Adrenal gland (tissue), 12 donors: ENCODE results near the gene FILIP1. TPM values are rescaled to one million over a fixed set of nuclear protein-coding genes. Genes with fewer than 3 reads are reported as not detected.

Experiments used
- DNase-seq, 7 donors: peaks; one replicate each; pipeline ENCODE4 v3.0.0-alpha.2; 2019 to 2020
- H3K27ac ChIP-seq, 5 donors: fragments of 200-600 bp; sonication (generic) in 4 of 5; 1 replicate in 3 of 5; 2 replicates in 2 of 5; pipeline versions ENCODE4 v1.5.1 to v1.8.0; 2016 to 2020; ENCODE audit warnings: mild to moderate bottlenecking in 1 of 5
- H3K27me3 ChIP-seq: fragments of 200-600 bp; 2 replicates; pipeline ENCODE4 v1.8.0; 2021
- H3K36me3 ChIP-seq, 2 donors: fragments of 200-600 bp; replicated peaks in 1 of 2; 1 replicate in 1 of 2; 2 replicates in 1 of 2; pipeline versions ENCODE4 v1.5.1 to v1.8.0; 2018 to 2022
- H3K4me1 ChIP-seq, 2 donors: fragments of 200-600 bp; replicated peaks in 1 of 2; 1 replicate in 1 of 2; 2 replicates in 1 of 2; pipeline versions ENCODE4 v1.5.1 to v1.8.0; 2018 to 2021
- H3K4me3 ChIP-seq, 4 donors: fragments of 200-600 bp; sonication (generic) in 3 of 4; one replicate each; pipeline ENCODE4 v1.5.1; 2016 to 2018
- H3K9me3 ChIP-seq, 3 donors: fragments of 200-600 bp; sonication (generic) in 1 of 3; replicated peaks in 1 of 3; 1 replicate in 2 of 3; 2 replicates in 1 of 3; pipeline versions ENCODE4 v1.5.1 to v1.8.0; 2016 to 2021
- CTCF ChIP-seq, 6 experiments: fragments of 450-650 bp in 4 of 6; fragments of 200-600 bp in 2 of 6; sonication (generic) in 1 of 6; IDR thresholded peaks; 1 replicate in 5 of 6; 2 replicates in 1 of 6; pipeline versions ENCODE4 v1.5.1 to v1.8.0; 2016 to 2021; ENCODE audit warnings: antibody characterized with exemption in 6 of 6, mild to moderate bottlenecking in 2 of 6, moderate library complexity in 1 of 6
- POLR2A ChIP-seq, 2 donors: fragments of 450-650 bp; IDR thresholded peaks; one replicate each; pipeline ENCODE4 v1.6.1; 2017; ENCODE audit warnings: antibody characterized with exemption in 2 of 2, mild to moderate bottlenecking in 2 of 2, moderate library complexity in 1 of 2
- WGBS, 4 donors: extraction: QIAGEN DNeasy Blood & Tissue Kit in 2 of 4; methylation state at CpG; one replicate each; pipeline versions ENCODE4 v1.1.5 to v1.1.7; 2013 to 2017; 5-methylcytosine and 5-hydroxymethylcytosine counted together
- intact Hi-C, 2 donors: fragments of 100-400 bp; cut with DNase I; formaldehyde crosslinking; loops; one replicate each; pipeline versions ENCODE4 v1.14.1 to v1.15.0; 2022 to 2023
- polyA plus RNA-seq, 3 donors: library from polyadenylated mRNA; stranded (reverse); fragments of 200-250 nt in 2 of 3; fragments of 350-450 nt in 1 of 3; fragmentation: Illumina TruSeq in 1 of 3; extraction: RNeasy Lipid Tissue Mini Kit (QIAGEN cat#74804) in 1 of 3; gene quantifications; one replicate each; pipeline ENCODE4 v1.2.3, GENCODE V29; 2013 to 2014
- total RNA-seq, 9 donors: library from RNA; depleted of rRNA in 4 of 9; stranded (reverse); fragments of >200 nt in 4 of 9; fragments of 120-200 nt in 1 of 9; fragmentation: NEBNext Ultra II Directional in 1 of 9; extraction: Animal tissue kit (Norgen Biotek cat#: 25700) in 1 of 9; gene quantifications; one replicate each; pipeline versions ENCODE4 v1.1.0 to v1.2.4, GENCODE V29; 2013 to 2023
- donor health status: healthy with polysubstance abuse.
- donor health status: Bipolar disorder and iron deficiency.
- donor health status: DM: yes; HTN: yes; CAD: no.
- donor health status: DM: no; HTN: no; CAD: no.
- donor health status: DM: no; HTN: no; CAD: no.
- donor health status: DM: yes; HTN: yes; CAD: no.

Gene FILIP1
- total and polyA plus RNA-seq, 12 donors, result 0.94 to 8.0 (median 2.3) TPM

- Histone ChIP-seq H3K27me3 (no peaks in the 10 kb centered on the region), H3K9me3 (no peaks in the 10 kb centered on the region), H3K4me3 (no peak overlapping the region), H3K4me1 (peaks cover 13 to 26% of the 10 kb centered on the region in 2 donors), H3K36me3 (no peaks in the 10 kb centered on the region), H3K27ac (no peak overlapping the region)
- no peak for TF ChIP-seq CTCF (IDR thresholded peaks at IDR 0.05)
- TF ChIP-seq POLR2A (IDR thresholded peaks at IDR 0.05), result no peak
- DNase-seq, result no peak
- WGBS, 4 donors, result 88 to 100% (median 95%) methylated on average over 2 of the region's 2 CpGs
- intact Hi-C loops, result no loop called here
These were observed 66.3 kb downstream of the FILIP1 start for GRCh38 chr6:75427329-75427728.

GRCh38 chr6:75424618-75425548 is 68.7 kb downstream of the FILIP1 start:
- Histone ChIP-seq H3K4me1 (peaks cover 0 to 9% of the 10 kb centered on the region in 2 donors), H3K27me3 (no peaks in the 10 kb centered on the region), H3K36me3 (no peaks in the 10 kb centered on the region), H3K9me3 (no peaks in the 10 kb centered on the region), H3K4me3 (no peak overlapping the region), H3K27ac (no peak overlapping the region)
- 57 to 69% (median 65%) methylated on average over 4 of the region's 4 CpGs for WGBS, 4 donors
- no peak for TF ChIP-seq CTCF (IDR thresholded peaks at IDR 0.05)
- no peak for TF ChIP-seq POLR2A (IDR thresholded peaks at IDR 0.05)
- no peak for DNase-seq
- intact Hi-C loops, result no loop called here

- Histone ChIP-seq H3K27ac (no peak overlapping the region), H3K9me3 (no peaks in the 10 kb centered on the region), H3K4me3 (no peak overlapping the region), H3K36me3 (no peaks in the 10 kb centered on the region), H3K27me3 (no peaks in the 10 kb centered on the region), H3K4me1 (no peaks in the 10 kb centered on the region)
- TF ChIP-seq POLR2A (IDR thresholded peaks at IDR 0.05), result no peak
- TF ChIP-seq CTCF (IDR thresholded peaks at IDR 0.05), result no peak
- WGBS, 4 donors, result 86 to 93% (median 88%) methylated on average over 8 of the region's 8 CpGs
- no peak for DNase-seq
- intact Hi-C loops, result no loop called here
These were observed 70.2 kb downstream of the FILIP1 start for GRCh38 chr6:75423386-75423785.

GRCh38 chr6:75422024-75422639 is 71.5 kb downstream of the FILIP1 start:
- intact Hi-C loops, result no loop called here
- H3K27ac ChIP-seq, result no peak overlapping the region
- no peaks in the 10 kb centered on the region for H3K4me1 ChIP-seq

More at GRCh38 chr6:75422024-75422639, 71.5 kb downstream of the FILIP1 start:
- WGBS, 4 donors, result 38 to 65% (median 58%) methylated on average over 1 of the region's 1 CpG
- no peaks in the 10 kb centered on the region for H3K36me3 ChIP-seq
- no peak overlapping the region for H3K4me3 ChIP-seq
- TF ChIP-seq CTCF (IDR thresholded peaks at IDR 0.05) (no peak), POLR2A (IDR thresholded peaks at IDR 0.05) (no peak)
- no peak for DNase-seq
- H3K9me3 ChIP-seq, result no peaks in the 10 kb centered on the region
- no peaks in the 10 kb centered on the region for H3K27me3 ChIP-seq
